ENCODE results near the gene UCHL3.
A peak's percentile ranks its signal among the peaks of the same experiment; 100 is the strongest.

UCHL3 gene

GRCh38 chr13:75618308-75618707 is 68.7 kb downstream of the UCHL3 start:
- 0% methylated on average over 1 of the region's 1 CpG for WGBS (ENCODE audit: insufficient coverage)

GRCh38 chr13:75620020-75620419 is 70.4 kb downstream of the UCHL3 start:
- H3K9me3 ChIP-seq (ENCODE audit: control extremely low read depth in 1 of 5, control insufficient read depth in 4 of 5, insufficient read depth in 2 of 5, low read depth in 1 of 5, low read length in 4 of 5) = no peaks in the 10 kb centered on the region
- no peaks in the 10 kb centered on the region for H3K27me3 ChIP-seq (replicated peaks in 2 of 5; ENCODE audit: control insufficient read depth in 4 of 5, insufficient read depth in 5 of 5, low read length in 4 of 5)
- POLR2A ChIA-PET = no interaction called here
- no CpG with 5 or more reads among the region's 1 CpG for WGBS (ENCODE audit: insufficient coverage)
- no peak for DNase-seq
- H3K27ac ChIP-seq (ENCODE audit: insufficient read depth in 1 of 2, low read depth in 1 of 2, low read length in 2 of 2, poor library complexity in 1 of 2, severe bottlenecking in 2 of 2) = no peak overlapping the region
- peaks cover 0 to 5% (median under 1%) of the 10 kb centered on the region in 4 experiments for H3K36me3 ChIP-seq (ENCODE audit: control insufficient read depth in 4 of 4, insufficient read depth in 4 of 4, low read length in 3 of 4)
- no peak overlapping the region for H3K4me3 ChIP-seq (ENCODE audit: control insufficient read depth in 1 of 7, extremely low read depth in 1 of 7, insufficient read depth in 4 of 7, low read depth in 2 of 7, low read length in 6 of 7)
- CTCF ChIA-PET = interaction anchor here (1.4 kb wide), 1 partner anchor 17 kb away, joined by 3 read pairs; no protein-coding TSS in a partner anchor
- no peaks in the 10 kb centered on the region for H3K4me1 ChIP-seq (ENCODE audit: control extremely low read depth in 1 of 4, control insufficient read depth in 4 of 4, insufficient read depth in 4 of 4, low read length in 3 of 4)

More at GRCh38 chr13:75618308-75618707, 68.7 kb downstream of the UCHL3 start:
- Histone ChIP-seq H3K27ac (ENCODE audit: insufficient read depth in 1 of 2, low read depth in 1 of 2, low read length in 2 of 2, poor library complexity in 1 of 2, severe bottlenecking in 2 of 2) (no peak overlapping the region), H3K27me3 (replicated peaks in 2 of 5; ENCODE audit: control insufficient read depth in 4 of 5, insufficient read depth in 5 of 5, low read length in 4 of 5) (no peaks in the 10 kb centered on the region), H3K36me3 (ENCODE audit: control insufficient read depth in 4 of 4, insufficient read depth in 4 of 4, low read length in 3 of 4) (no peaks in the 10 kb centered on the region), H3K9me3 (ENCODE audit: control extremely low read depth in 1 of 5, control insufficient read depth in 4 of 5, insufficient read depth in 2 of 5, low read depth in 1 of 5, low read length in 4 of 5) (no peaks in the 10 kb centered on the region), H3K4me1 (ENCODE audit: control extremely low read depth in 1 of 4, control insufficient read depth in 4 of 4, insufficient read depth in 4 of 4, low read length in 3 of 4) (no peaks in the 10 kb centered on the region), H3K4me3 (ENCODE audit: control insufficient read depth in 1 of 7, extremely low read depth in 1 of 7, insufficient read depth in 4 of 7, low read depth in 2 of 7, low read length in 6 of 7) (no peak overlapping the region)
- ChIA-PET CTCF (interaction anchor here (0.7 to 1.3 kb wide), 2 partner anchors 11 to 32 kb away, joined by 3 to 8 read pairs; no protein-coding TSS in a partner anchor), POLR2A (no interaction called here)
- DNase-seq = no peak

- ChIA-PET CTCF (interaction anchor here (1.4 kb wide), 1 partner anchor 18 kb away, joined by 3 read pairs; no protein-coding TSS in a partner anchor), POLR2A (no interaction called here)
- no peak overlapping the region for H3K4me3 ChIP-seq (ENCODE audit: control insufficient read depth in 1 of 7, extremely low read depth in 1 of 7, insufficient read depth in 4 of 7, low read depth in 2 of 7, low read length in 6 of 7)
Measured at GRCh38 chr13:75621147-75621546, 71.6 kb downstream of the UCHL3 start.

GRCh38 chr13:75628801-75629200 is 79.2 kb downstream of the UCHL3 start:
- H3K4me1 ChIP-seq (ENCODE audit: control extremely low read depth in 1 of 4, control insufficient read depth in 4 of 4, insufficient read depth in 4 of 4, low read length in 3 of 4) = peaks cover 0 to 9% (median 0%) of the 10 kb centered on the region in 4 experiments
- 94% methylated on average over 2 of the region's 4 CpGs for WGBS (ENCODE audit: insufficient coverage)
- ChIA-PET POLR2A (no interaction called here), CTCF (no interaction called here)
- H3K9me3 ChIP-seq (ENCODE audit: control extremely low read depth in 1 of 5, control insufficient read depth in 4 of 5, insufficient read depth in 2 of 5, low read depth in 1 of 5, low read length in 4 of 5) = peaks cover 0 to 2% (median 0%) of the 10 kb centered on the region in 5 experiments
- no peaks in the 10 kb centered on the region for H3K27me3 ChIP-seq (replicated peaks in 2 of 5; ENCODE audit: control insufficient read depth in 4 of 5, insufficient read depth in 5 of 5, low read length in 4 of 5)
- no peak overlapping the region for H3K27ac ChIP-seq (ENCODE audit: insufficient read depth in 1 of 2, low read depth in 1 of 2, low read length in 2 of 2, poor library complexity in 1 of 2, severe bottlenecking in 2 of 2)
- no peak overlapping the region for H3K4me3 ChIP-seq (ENCODE audit: control insufficient read depth in 1 of 7, extremely low read depth in 1 of 7, insufficient read depth in 4 of 7, low read depth in 2 of 7, low read length in 6 of 7)
- peaks cover 0 to 12% (median 2%) of the 10 kb centered on the region in 4 experiments for H3K36me3 ChIP-seq (ENCODE audit: control insufficient read depth in 4 of 4, insufficient read depth in 4 of 4, low read length in 3 of 4)
- no peak for DNase-seq

More at GRCh38 chr13:75621147-75621546, 71.6 kb downstream of the UCHL3 start:
- H3K36me3 ChIP-seq (ENCODE audit: control insufficient read depth in 4 of 4, insufficient read depth in 4 of 4, low read length in 3 of 4) = peaks cover 0 to 12% (median 2%) of the 10 kb centered on the region in 4 experiments
- H3K27me3 ChIP-seq (replicated peaks in 2 of 5; ENCODE audit: control insufficient read depth in 4 of 5, insufficient read depth in 5 of 5, low read length in 4 of 5) = no peaks in the 10 kb centered on the region
- DNase-seq = no peak
- H3K27ac ChIP-seq (ENCODE audit: insufficient read depth in 1 of 2, low read depth in 1 of 2, low read length in 2 of 2, poor library complexity in 1 of 2, severe bottlenecking in 2 of 2) = no peak overlapping the region
- WGBS (ENCODE audit: insufficient coverage) = no CpG with 5 or more reads among the region's 2 CpGs
- H3K9me3 ChIP-seq (ENCODE audit: control extremely low read depth in 1 of 5, control insufficient read depth in 4 of 5, insufficient read depth in 2 of 5, low read depth in 1 of 5, low read length in 4 of 5) = peaks cover 0 to 2% (median 0%) of the 10 kb centered on the region in 5 experiments
- H3K4me1 ChIP-seq (ENCODE audit: control extremely low read depth in 1 of 4, control insufficient read depth in 4 of 4, insufficient read depth in 4 of 4, low read length in 3 of 4) = no peaks in the 10 kb centered on the region

- ChIA-PET CTCF (interaction anchor here (0.9 to 1.2 kb wide), 2 partner anchors 15 to 64 kb away, joined by 3 read pairs; no protein-coding TSS in a partner anchor), POLR2A (interaction anchor here (0.6 to 0.7 kb wide), 2 partner anchors 76 to 171 kb away, joined by 3 to 4 read pairs; no protein-coding TSS in a partner anchor)
- whole genome bisulfite sequencing (ENCODE audit: insufficient coverage) = no CpG with 5 or more reads among the region's 2 CpGs
Measured at GRCh38 chr13:75633285-75633684, 83.7 kb downstream of the UCHL3 start.

GRCh38 chr13:75635101-75635827 is 85.7 kb downstream of the UCHL3 start:
- peaks cover 3 to 13% (median 10%) of the 10 kb centered on the region in 5 experiments for H3K27me3 ChIP-seq (replicated peaks in 2 of 5; ENCODE audit: control insufficient read depth in 4 of 5, insufficient read depth in 5 of 5, low read length in 4 of 5)
- H3K4me3 ChIP-seq (ENCODE audit: control insufficient read depth in 1 of 7, extremely low read depth in 1 of 7, insufficient read depth in 4 of 7, low read depth in 2 of 7, low read length in 6 of 7) = peak overlapping the region in 6 of 7 experiments; percentile 36 to 83 (median 74)
- no peaks in the 10 kb centered on the region for H3K9me3 ChIP-seq (ENCODE audit: control extremely low read depth in 1 of 5, control insufficient read depth in 4 of 5, insufficient read depth in 2 of 5, low read depth in 1 of 5, low read length in 4 of 5)
- no peak overlapping the region for H3K27ac ChIP-seq (ENCODE audit: insufficient read depth in 1 of 2, low read depth in 1 of 2, low read length in 2 of 2, poor library complexity in 1 of 2, severe bottlenecking in 2 of 2)
- 42% methylated on average over 39 of the region's 49 CpGs for WGBS (ENCODE audit: insufficient coverage)
- POLR2A ChIA-PET = no interaction called here
- peak in 2 of 3 donors; percentile 14 to 23 for DNase-seq
- H3K36me3 ChIP-seq (ENCODE audit: control insufficient read depth in 4 of 4, insufficient read depth in 4 of 4, low read length in 3 of 4) = no peaks in the 10 kb centered on the region
- CTCF ChIA-PET = no interaction called here
- peaks cover 5 to 23% (median 14%) of the 10 kb centered on the region in 4 experiments for H3K4me1 ChIP-seq (ENCODE audit: control extremely low read depth in 1 of 4, control insufficient read depth in 4 of 4, insufficient read depth in 4 of 4, low read length in 3 of 4)

More at GRCh38 chr13:75633285-75633684, 83.7 kb downstream of the UCHL3 start:
- Histone ChIP-seq H3K36me3 (ENCODE audit: control insufficient read depth in 4 of 4, insufficient read depth in 4 of 4, low read length in 3 of 4) (no peaks in the 10 kb centered on the region), H3K27ac (ENCODE audit: insufficient read depth in 1 of 2, low read depth in 1 of 2, low read length in 2 of 2, poor library complexity in 1 of 2, severe bottlenecking in 2 of 2) (no peak overlapping the region), H3K27me3 (replicated peaks in 2 of 5; ENCODE audit: control insufficient read depth in 4 of 5, insufficient read depth in 5 of 5, low read length in 4 of 5) (peaks cover 3 to 12% (median 6%) of the 10 kb centered on the region in 5 experiments), H3K9me3 (ENCODE audit: control extremely low read depth in 1 of 5, control insufficient read depth in 4 of 5, insufficient read depth in 2 of 5, low read depth in 1 of 5, low read length in 4 of 5) (no peaks in the 10 kb centered on the region), H3K4me1 (ENCODE audit: control extremely low read depth in 1 of 4, control insufficient read depth in 4 of 4, insufficient read depth in 4 of 4, low read length in 3 of 4) (peaks cover 5 to 23% (median 14%) of the 10 kb centered on the region in 4 experiments), H3K4me3 (ENCODE audit: control insufficient read depth in 1 of 7, extremely low read depth in 1 of 7, insufficient read depth in 4 of 7, low read depth in 2 of 7, low read length in 6 of 7) (no peak overlapping the region)
- DNase-seq = peak in 1 of 3 donors; percentile 10

Data from common myeloid progenitor, CD34-positive (primary cell).